Activated naive CD4-positive, alpha-beta T cell treated with anti-CD3 and anti-CD28 coated beads, Interleukin-2, amount 10 ng/mL, durations not matched to agents 7 days and 5 days (primary cell): ENCODE results near the gene CD86.
A peak's percentile ranks its signal among the peaks of the same experiment; 100 is the strongest.
"Not testable (repeated sequence)": the region's sequence is repeated elsewhere in the genome, so short reads cannot be mapped to it uniquely, and the experiment has no call there.

Experiments
- CTCF ChIA-PET: fragments of 350-600 bp; sonication (Branson Sonifier 250); formaldehyde crosslinking; loops from one replicate; lab custom pipeline; 2021; ENCODE audit warnings: antibody characterized with exemption; lab: Charles Lee
- DNase-seq: peaks from one replicate; pipeline ENCODE4 v3.0.0-alpha.2; 2020
- H3K27ac Mint-ChIP-seq: one replicate; pipeline ENCODE4 v1.8.0; 2021; ENCODE audit warnings: mild to moderate bottlenecking, moderate library complexity, mixed read lengths
- H3K27me3 Mint-ChIP-seq: one replicate; pipeline ENCODE4 v1.8.0; 2021; ENCODE audit warnings: mild to moderate bottlenecking, mixed read lengths
- H3K36me3 Mint-ChIP-seq: one replicate; pipeline ENCODE4 v1.8.0; 2021; ENCODE audit warnings: mixed read lengths
- H3K4me1 Mint-ChIP-seq: one replicate; pipeline ENCODE4 v1.8.0; 2021; ENCODE audit warnings: mixed read lengths
- H3K4me3 Mint-ChIP-seq: one replicate; pipeline ENCODE4 v1.8.0; 2021; ENCODE audit warnings: mild to moderate bottlenecking, moderate library complexity, mixed read lengths
- H3K9me3 Mint-ChIP-seq: one replicate; pipeline ENCODE4 v1.8.0; 2021; ENCODE audit warnings: mixed read lengths

CD86 gene

DNA sequence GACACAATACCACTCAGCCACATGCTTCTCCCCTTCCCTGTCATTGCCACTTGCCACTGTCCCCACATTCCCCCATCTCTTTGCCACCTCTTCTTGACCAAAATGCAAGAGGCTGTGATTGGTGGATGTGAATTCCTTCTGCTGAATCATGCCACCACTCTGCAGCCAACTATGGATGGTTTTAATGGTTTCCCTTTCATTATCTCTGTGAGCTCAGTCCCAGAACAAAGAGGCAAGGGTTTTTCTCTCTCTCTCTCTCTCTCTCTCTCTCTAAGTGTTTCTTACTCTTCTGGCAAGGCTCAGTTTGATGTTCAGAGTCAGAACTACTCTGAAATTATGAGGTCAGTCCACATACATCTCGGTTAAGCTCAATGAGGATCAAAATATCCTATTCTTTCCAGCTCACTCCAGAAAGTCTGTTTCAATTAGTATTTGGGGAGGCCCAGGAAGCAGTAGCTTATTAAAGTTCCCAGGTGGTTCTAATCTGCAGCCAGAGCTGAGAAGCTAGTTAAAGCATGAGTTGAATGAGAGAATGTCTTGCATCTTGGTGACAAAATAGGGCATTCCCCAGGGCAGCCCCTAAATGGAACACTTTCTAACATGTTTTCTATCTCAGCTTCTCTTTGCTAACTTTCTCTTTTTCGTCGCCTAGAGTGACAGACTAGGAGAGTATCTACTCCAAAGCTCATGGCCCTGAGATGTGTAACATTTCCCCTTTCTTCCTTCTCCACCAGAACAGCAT, 24.6 kb upstream of the CD86 start:
- Mint-ChIP-seq H3K4me1 (peaks cover 14% of the 10 kb centered on the region), H3K9me3 (peaks cover 3% of the 10 kb centered on the region), H3K27me3 (peaks cover 9% of the 10 kb centered on the region), H3K4me3 (no peak overlapping the region), H3K36me3 (no peaks in the 10 kb centered on the region), H3K27ac (peak overlapping the region; percentile 30)
- CTCF ChIA-PET: interaction anchor here (1.2 kb wide), 1 partner anchor 64 kb away, joined by 3 read pairs; no protein-coding TSS in a partner anchor
- DNase-seq: peak; percentile 39

DNA sequence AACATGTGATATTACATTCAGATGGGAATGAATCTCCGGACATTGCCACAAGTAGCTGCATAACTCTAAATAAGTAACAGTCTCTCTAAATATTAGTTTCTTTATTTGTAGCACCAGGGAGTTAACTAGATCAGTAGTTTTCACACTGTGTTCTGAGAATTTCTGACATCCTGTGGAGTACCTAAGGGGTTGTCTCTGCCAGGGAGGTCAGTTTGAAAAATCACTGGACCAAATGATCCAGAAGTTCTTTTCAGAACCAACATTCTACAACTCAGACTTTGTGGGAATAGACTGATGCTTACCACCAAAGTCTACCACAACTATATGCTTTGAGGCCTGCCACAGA, 24.1 kb upstream of the CD86 start:
- CTCF ChIA-PET: interaction anchor here (1.2 kb wide), 1 partner anchor 63 kb away, joined by 3 read pairs; no protein-coding TSS in a partner anchor
- DNase-seq: no peak

DNA sequence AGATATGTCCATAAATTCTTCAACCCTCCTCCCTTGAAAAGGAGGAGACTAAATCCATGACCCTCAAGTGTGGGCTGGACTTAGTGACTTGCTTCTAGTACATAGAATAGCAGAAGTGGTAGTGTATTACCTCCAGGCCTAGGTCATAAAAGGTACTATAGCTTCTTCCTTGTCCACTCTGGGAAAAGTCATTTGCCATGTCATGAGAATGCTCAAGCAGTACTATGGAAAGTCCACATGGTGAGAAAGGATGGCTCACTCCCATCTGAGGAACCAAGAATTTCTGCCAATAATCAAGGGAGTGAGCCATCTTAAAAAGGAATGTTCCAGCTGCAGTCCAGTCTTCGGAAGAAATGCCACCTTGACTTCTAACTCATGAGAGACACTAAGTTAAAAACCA, 22.6 kb upstream of the CD86 start:
- no peak overlapping the region for H3K4me3 Mint-ChIP-seq
- H3K4me1 Mint-ChIP-seq: peaks cover 14% of the 10 kb centered on the region
- no peak overlapping the region for H3K27ac Mint-ChIP-seq
- H3K27me3 Mint-ChIP-seq: no peaks in the 10 kb centered on the region
- DNase-seq: no peak
- H3K9me3 Mint-ChIP-seq: peaks cover 16% of the 10 kb centered on the region
- H3K36me3 Mint-ChIP-seq: no peaks in the 10 kb centered on the region
- CTCF ChIA-PET: no interaction called here

More for the DNA sequence above, 24.1 kb upstream of the CD86 start:
- no peaks in the 10 kb centered on the region for H3K36me3 Mint-ChIP-seq
- H3K27me3 Mint-ChIP-seq: peaks cover 6% of the 10 kb centered on the region
- peaks cover 9% of the 10 kb centered on the region for H3K9me3 Mint-ChIP-seq
- no peak overlapping the region for H3K4me3 Mint-ChIP-seq
- peaks cover 14% of the 10 kb centered on the region for H3K4me1 Mint-ChIP-seq
- H3K27ac Mint-ChIP-seq: no peak overlapping the region

DNA sequence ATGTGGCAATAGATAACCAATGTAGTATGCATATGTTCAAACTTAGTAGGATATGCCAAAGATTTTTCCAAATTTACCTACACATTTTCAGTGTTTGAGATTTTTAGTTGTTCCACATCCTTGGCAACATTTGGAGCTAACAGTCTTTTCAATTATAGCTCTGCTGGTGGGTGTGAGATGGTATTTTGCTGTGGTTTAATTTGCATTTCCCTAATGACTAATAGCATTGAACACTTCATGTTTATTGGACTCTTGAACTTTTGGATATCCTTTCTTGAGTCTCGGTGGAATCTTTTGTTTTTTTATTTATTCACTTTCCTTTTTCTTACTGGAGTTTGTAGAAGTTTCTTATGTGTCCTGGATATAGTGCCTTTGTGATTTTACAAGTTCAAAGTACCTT, 22.1 kb upstream of the CD86 start:
- CTCF ChIA-PET: no interaction called here

DNA sequence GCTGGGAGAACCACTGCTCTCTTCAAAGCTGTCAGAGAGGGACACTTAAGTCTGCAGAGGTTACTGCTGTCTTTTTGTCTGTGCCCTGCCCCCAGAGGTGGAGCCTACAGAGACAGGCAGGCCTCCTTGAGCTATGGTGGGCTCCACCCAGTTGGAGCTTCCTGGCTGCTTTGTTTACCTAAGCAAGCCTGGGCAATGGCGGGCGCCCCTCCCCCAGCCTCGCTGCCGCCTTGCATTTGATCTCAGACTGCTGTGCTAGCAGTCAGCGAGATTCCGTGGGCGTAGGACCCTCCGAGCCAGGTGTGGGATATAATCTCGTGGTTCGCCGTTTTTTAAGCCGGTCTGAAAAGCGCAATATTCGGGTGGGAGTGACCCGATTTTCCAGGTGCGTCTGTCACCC, 7.9 kb upstream of the CD86 start:
- H3K27me3 Mint-ChIP-seq: peaks cover 12% of the 10 kb centered on the region
- H3K4me3 Mint-ChIP-seq, CTCF ChIA-PET, H3K36me3 Mint-ChIP-seq, DNase-seq, H3K27ac Mint-ChIP-seq, H3K9me3 Mint-ChIP-seq, H3K4me1 Mint-ChIP-seq: not testable (repeated sequence)

More for the DNA sequence above, 22.1 kb upstream of the CD86 start:
- peaks cover 14% of the 10 kb centered on the region for H3K4me1 Mint-ChIP-seq
- no peak for DNase-seq
- H3K27ac Mint-ChIP-seq: no peak overlapping the region
- no peaks in the 10 kb centered on the region for H3K36me3 Mint-ChIP-seq
- peaks cover 3% of the 10 kb centered on the region for H3K27me3 Mint-ChIP-seq
- H3K9me3 Mint-ChIP-seq: peaks cover 21% of the 10 kb centered on the region
- no peak overlapping the region for H3K4me3 Mint-ChIP-seq

DNA sequence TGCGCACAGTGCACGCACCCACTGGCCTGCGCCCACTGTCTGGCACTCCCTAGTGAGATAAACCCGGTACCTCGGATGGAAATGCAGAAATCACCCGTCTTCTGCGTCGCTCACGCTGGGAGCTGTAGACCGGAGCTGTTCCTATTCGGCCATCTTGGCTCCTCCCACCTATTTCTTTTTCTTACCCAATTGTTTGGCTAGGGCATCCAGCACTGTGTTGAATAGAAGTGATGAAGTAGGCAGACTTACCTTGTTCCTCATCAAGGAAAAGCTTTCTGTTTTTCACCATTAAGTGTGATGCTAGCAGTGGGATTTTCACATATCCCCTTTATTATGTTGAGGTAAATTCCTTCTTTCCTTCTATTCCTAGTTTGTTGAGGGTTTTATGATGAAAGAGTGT, 7.4 kb upstream of the CD86 start:
- H3K4me3 Mint-ChIP-seq, H3K4me1 Mint-ChIP-seq, DNase-seq, H3K27ac Mint-ChIP-seq, H3K9me3 Mint-ChIP-seq, H3K36me3 Mint-ChIP-seq, CTCF ChIA-PET: not testable (repeated sequence)
- H3K27me3 Mint-ChIP-seq: peaks cover 12% of the 10 kb centered on the region

DNA sequence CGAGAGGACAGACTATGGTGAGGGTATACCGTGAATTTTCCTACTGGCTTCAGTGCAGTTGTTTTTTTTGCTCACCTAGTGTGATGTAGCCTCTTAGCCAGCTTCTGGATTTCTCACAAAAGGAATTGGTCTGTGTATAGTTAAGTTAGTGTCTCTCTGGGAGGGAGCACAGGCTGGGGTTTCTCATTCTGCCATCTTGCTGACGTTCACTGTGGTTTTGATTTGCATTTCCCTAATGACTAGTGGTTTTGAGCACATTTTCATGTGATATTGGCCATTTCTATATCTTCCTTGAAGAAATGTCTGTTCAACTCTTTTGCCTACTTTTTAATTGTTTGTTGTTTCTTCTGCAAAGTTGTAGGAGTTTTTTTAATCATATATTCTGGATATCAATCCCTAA, 2.2 kb upstream of the CD86 start:
- CTCF ChIA-PET: no interaction called here
- Mint-ChIP-seq H3K27me3 (peaks cover 21% of the 10 kb centered on the region), H3K36me3 (no peaks in the 10 kb centered on the region), H3K27ac (no peak overlapping the region), H3K4me3 (no peak overlapping the region), H3K9me3 (peaks cover under 1% of the 10 kb centered on the region), H3K4me1 (no peaks in the 10 kb centered on the region)
- no peak for DNase-seq

DNA sequence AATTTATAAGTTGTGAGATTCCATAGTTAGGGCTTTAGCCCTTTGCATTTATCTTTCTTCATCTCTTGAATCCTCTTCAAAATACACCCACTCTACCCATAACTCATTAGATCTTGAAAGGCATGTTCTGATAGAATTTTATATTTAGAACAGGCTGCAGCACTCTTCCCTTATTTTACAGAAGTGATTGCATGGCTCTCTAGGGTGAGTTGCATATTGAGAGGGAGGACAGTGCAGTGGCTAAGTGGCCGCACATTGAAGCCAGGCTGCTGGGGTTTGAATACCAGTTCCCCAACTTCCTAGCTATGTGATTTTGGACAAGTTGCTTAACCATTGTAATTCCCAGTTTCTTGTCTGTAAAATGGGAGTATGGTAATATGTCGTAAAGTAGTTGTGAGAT, 2.5 kb downstream of the CD86 start:
- Mint-ChIP-seq H3K9me3 (no peaks in the 10 kb centered on the region), H3K4me3 (no peak overlapping the region), H3K27ac (no peak overlapping the region), H3K4me1 (no peaks in the 10 kb centered on the region), H3K27me3 (peaks cover 30% of the 10 kb centered on the region), H3K36me3 (no peaks in the 10 kb centered on the region)
- CTCF ChIA-PET: no interaction called here
- DNase-seq: no peak

DNA sequence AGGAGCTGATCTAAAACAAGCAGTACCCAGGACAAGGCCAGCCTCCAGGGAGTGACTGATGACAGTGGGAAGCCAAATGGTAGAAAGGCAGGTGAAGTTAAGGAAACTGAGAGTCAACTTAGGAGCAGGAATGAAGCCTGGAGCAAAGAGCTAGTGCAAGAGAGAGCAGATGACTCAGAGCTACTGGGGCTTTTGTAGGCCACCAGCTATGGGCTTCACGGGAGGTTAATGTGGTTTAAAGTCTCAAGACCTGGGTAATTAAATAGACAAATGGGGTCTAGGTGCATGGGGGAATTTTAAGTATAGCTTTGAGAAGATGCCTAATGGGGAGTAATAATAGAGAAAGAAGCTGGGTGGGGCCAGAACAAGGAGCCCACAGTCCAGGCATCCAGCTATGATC, 3.1 kb downstream of the CD86 start:
- Mint-ChIP-seq H3K27ac (no peak overlapping the region), H3K9me3 (no peaks in the 10 kb centered on the region), H3K4me3 (no peak overlapping the region), H3K27me3 (peaks cover 30% of the 10 kb centered on the region), H3K36me3 (no peaks in the 10 kb centered on the region), H3K4me1 (no peaks in the 10 kb centered on the region)
- DNase-seq: no peak
- CTCF ChIA-PET: no interaction called here

DNA sequence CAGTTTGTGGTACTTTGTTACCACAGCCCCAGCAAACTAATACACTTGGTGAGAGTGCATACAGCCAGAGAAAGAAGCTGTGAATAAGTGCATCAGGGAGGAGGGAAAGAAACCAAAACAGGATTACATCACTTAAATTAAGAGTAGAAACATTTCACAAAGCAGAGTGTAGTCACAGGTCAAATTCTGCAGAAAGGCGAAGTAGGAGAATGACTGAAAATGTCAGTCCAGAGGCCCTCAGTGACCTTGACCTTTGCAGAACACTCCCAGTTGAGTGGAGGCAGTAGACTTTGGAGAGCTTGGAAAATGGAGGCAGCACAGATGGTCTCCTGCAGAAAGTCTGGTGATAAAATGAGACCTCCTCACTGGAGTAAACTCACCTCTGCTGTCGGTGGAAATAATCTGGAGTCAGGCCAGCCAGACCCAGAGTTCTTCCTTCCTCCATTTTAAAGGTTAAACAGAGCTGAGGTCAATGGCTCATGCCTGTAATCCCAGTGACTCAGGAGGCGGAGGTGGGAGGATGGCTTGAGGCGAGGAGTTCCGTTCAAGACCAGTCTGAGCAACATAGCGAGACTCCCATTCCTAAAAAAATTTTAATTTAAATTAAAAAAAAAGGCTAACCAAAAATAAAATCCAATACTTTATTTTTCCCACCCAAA, 5.0 kb downstream of the CD86 start:
- Mint-ChIP-seq H3K27ac (no peak overlapping the region), H3K4me1 (no peaks in the 10 kb centered on the region), H3K36me3 (no peaks in the 10 kb centered on the region), H3K4me3 (no peak overlapping the region), H3K27me3 (peaks cover 29% of the 10 kb centered on the region), H3K9me3 (no peaks in the 10 kb centered on the region)
- no peak for DNase-seq
- CTCF ChIA-PET: no interaction called here

DNA sequence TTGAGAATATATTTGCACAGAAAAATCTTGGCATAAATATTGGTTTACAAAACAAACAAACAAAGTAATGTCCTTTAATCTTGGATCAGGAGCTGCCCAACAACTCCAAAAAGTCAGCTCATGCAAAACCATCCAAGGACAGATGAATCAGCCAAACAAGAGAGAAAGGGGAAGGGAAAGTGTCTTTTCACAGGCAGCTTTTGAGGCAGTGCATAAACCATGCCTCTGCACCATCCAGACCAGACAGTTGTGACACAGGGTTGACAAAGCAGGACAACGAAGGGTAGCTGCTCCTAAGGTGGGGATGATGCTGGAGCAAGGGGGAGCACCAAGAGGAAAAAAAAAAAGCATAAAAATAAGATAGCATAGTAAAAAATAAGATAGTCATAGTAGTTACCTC, 8.7 kb downstream of the CD86 start:
- Mint-ChIP-seq H3K9me3 (no peaks in the 10 kb centered on the region), H3K4me1 (no peaks in the 10 kb centered on the region), H3K27me3 (peaks cover 18% of the 10 kb centered on the region), H3K27ac (no peak overlapping the region), H3K36me3 (no peaks in the 10 kb centered on the region), H3K4me3 (no peak overlapping the region)
- no peak for DNase-seq
- CTCF ChIA-PET: no interaction called here

DNA sequence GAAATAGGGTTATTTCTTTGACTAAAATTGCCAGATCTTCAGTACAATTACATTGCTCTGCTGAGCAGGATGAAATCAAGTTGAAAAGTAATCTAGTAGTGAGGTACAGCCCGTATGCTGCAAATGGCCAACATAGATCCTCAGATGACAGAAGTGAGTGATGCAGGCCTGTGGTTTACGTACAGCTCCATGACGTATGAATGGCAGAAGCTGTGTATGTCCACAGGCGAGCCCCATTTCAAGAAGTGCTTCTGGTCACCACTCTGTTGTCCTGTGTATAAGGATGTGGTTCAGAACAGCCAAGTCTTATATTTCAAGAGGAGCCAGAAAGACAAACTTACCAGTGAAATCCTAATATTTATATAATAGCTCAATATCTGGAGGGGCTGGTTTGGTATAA, 9.2 kb downstream of the CD86 start:
- H3K27me3 Mint-ChIP-seq: peaks cover 13% of the 10 kb centered on the region
- no peaks in the 10 kb centered on the region for H3K4me1 Mint-ChIP-seq
- H3K9me3 Mint-ChIP-seq: no peaks in the 10 kb centered on the region
- H3K27ac Mint-ChIP-seq: no peak overlapping the region
- CTCF ChIA-PET: no interaction called here
- H3K36me3 Mint-ChIP-seq: no peaks in the 10 kb centered on the region
- no peak overlapping the region for H3K4me3 Mint-ChIP-seq
- DNase-seq: no peak

DNA sequence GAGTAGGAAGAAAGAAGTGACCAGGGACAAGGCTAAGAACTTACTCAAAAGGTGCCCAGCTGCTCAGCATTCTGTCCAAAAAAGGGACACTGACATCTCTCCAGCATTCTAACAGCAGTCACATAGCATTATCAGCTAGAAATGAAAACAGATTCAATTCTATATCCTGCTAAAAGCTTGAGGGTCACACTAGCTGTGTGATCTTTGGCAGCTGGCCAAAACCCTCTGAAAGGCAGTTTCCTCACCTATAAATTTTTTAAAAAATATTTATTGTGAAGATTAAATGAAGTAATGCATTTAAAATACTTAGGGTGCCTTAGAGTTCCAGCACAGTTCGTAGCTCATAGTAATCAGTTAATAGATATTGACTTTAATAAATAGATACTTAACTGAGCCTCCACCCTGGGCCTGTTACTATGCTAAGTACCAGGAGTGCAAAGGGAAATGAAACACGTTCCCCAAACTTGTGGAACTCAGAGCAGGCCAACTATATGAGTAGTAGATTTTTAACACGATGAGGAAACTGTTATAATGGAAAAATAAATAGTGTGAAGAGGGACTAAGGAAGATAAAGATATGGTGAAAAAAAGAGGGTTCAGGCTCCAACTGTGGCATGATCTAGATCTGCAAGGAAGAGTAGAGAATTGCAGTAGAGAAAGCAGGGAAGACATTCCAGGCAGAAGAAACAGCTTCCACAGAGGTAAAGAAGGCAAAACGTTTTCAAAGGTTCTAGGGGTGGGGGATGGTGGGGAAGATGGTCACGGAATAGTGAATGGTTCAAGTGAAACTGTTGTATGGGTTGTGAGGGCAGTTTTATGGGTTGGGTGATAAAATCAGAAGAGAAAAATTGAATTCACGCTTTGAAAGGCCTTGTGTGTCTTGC, 11.4 kb downstream of the CD86 start:
- Mint-ChIP-seq H3K4me3 (no peak overlapping the region), H3K27ac (no peak overlapping the region), H3K9me3 (no peaks in the 10 kb centered on the region), H3K27me3 (peaks cover 3% of the 10 kb centered on the region), H3K4me1 (no peaks in the 10 kb centered on the region), H3K36me3 (no peaks in the 10 kb centered on the region)
- CTCF ChIA-PET: no interaction called here
- DNase-seq: no peak

DNA sequence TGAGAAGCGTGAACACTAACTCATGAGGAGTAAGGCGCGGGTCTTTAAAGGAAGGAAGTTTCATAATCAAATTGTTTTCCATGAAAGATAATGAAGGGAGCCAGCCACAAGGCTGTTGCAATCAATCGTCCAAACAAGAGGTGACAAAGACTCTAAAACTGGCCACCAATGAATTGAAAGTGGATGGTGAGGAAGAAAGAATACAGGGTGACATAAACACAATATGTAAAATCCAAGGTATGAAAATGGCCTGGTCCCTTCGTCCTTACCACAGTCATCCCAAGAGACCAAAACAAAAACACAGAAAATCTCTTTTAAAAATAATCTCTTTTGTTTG, 12.0 kb downstream of the CD86 start:
- Mint-ChIP-seq H3K36me3 (no peaks in the 10 kb centered on the region), H3K4me1 (no peaks in the 10 kb centered on the region), H3K9me3 (no peaks in the 10 kb centered on the region), H3K27me3 (peaks cover 3% of the 10 kb centered on the region), H3K27ac (no peak overlapping the region), H3K4me3 (no peak overlapping the region)
- CTCF ChIA-PET: no interaction called here
- no peak for DNase-seq
